GM12878 (cell line): ENCODE data around the gene ABHD14A. TPM values are rescaled to one million over a fixed set of nuclear protein-coding genes. Genes with fewer than 3 reads are reported as not detected.

ENCODE experiments used
- ATF7 ChIP-seq: fragments of 450-650 bp; IDR thresholded peaks from 2 replicates; pipeline ENCODE4 v1.6.1; 2016; ENCODE audit warnings: low read depth, mild to moderate bottlenecking
- BHLHE40 ChIP-seq, 2 experiments: fragments of 450-650 bp in 1 of 2; IDR thresholded peaks; 2 replicates each; pipeline ENCODE4 v1.6.1; 2011 to 2017; ENCODE audit warnings: low read depth in 2 of 2, borderline replicate concordance in 1 of 2, improper control_type of control experiment in 1 of 2, low read length in 1 of 2, mild to moderate bottlenecking in 1 of 2
- CBX5 ChIP-seq: sonication (generic); IDR thresholded peaks from 2 replicates; pipeline ENCODE4 v1.6.1; 2016; ENCODE audit warnings: low read depth, moderate library complexity, mild to moderate bottlenecking, inconsistent platforms
- CHD1 ChIP-seq: IDR thresholded peaks from 2 replicates; pipeline ENCODE4 v1.6.1; 2012; ENCODE audit warnings: low read depth, low read length, improper control_type of control experiment
- CREB1 ChIP-seq: IDR thresholded peaks from 2 replicates; pipeline ENCODE4 v1.6.1; 2012; ENCODE audit warnings: low read depth, mild to moderate bottlenecking, inconsistent platforms
- DPF2 ChIP-seq: fragments of 450-650 bp; IDR thresholded peaks from 2 replicates; pipeline ENCODE4 v1.6.1; 2017; ENCODE audit warnings: mild to moderate bottlenecking
- EGR1 ChIP-seq, 2 experiments: IDR thresholded peaks; 1 replicate in 1 of 2; 2 replicates in 1 of 2; pipeline ENCODE4 v1.6.1; 2011 to 2012; ENCODE audit warnings: low read depth in 2 of 2, low read length in 2 of 2, borderline replicate concordance in 1 of 2, mild to moderate bottlenecking in 1 of 2, moderate library complexity in 1 of 2
- EP300 ChIP-seq, 2 experiments: fragments of 150-350 bp in 1 of 2; IDR thresholded peaks; 2 replicates each; pipeline ENCODE4 v1.6.1; 2011 to 2012; ENCODE audit warnings: low read depth in 2 of 2, low read length in 2 of 2, borderline replicate concordance in 1 of 2, improper control_type of control experiment in 1 of 2, inconsistent platforms in 1 of 2; ENCODE audit not compliant: control insufficient read depth in 1 of 2
- FOXM1 ChIP-seq: IDR thresholded peaks from 2 replicates; pipeline ENCODE4 v1.6.1; 2012; ENCODE audit warnings: low read depth, mild to moderate bottlenecking, inconsistent platforms, low read length, moderate library complexity
- HDAC6 ChIP-seq: fragments of 200-600 bp; sonication (generic); IDR thresholded peaks from one replicate; pipeline ENCODE4 v1.8.0; 2017; ENCODE audit warnings: antibody characterized with exemption; ENCODE audit not compliant: unreplicated experiment
- IKZF1 ChIP-seq: fragments of 450-650 bp; conservative IDR thresholded peaks from 2 replicates; pipeline ENCODE4 v1.6.1; 2017; ENCODE audit warnings: antibody characterized with exemption, mild to moderate bottlenecking
- JUND ChIP-seq: IDR thresholded peaks from 2 replicates; pipeline ENCODE4 v1.6.1; 2012; ENCODE audit warnings: low read depth, mild to moderate bottlenecking, low read length, improper control_type of control experiment, moderate library complexity
- NR2F1 ChIP-seq: fragments of 450-650 bp; conservative IDR thresholded peaks from 2 replicates; pipeline ENCODE4 v1.6.1; 2017; ENCODE audit warnings: mild to moderate bottlenecking
- RAD21 ChIP-seq: IDR thresholded peaks from 2 replicates; pipeline ENCODE4 v1.6.1; 2011; ENCODE audit warnings: mild to moderate bottlenecking, low read depth, low read length, moderate library complexity; ENCODE audit not compliant: insufficient read depth
- RUNX3 ChIP-seq: IDR thresholded peaks from 2 replicates; pipeline ENCODE4 v1.6.1; 2012; ENCODE audit warnings: low read length, inconsistent platforms
- SPI1 ChIP-seq: IDR thresholded peaks from 2 replicates; pipeline ENCODE4 v1.6.1; 2011; ENCODE audit warnings: low read depth, mild to moderate bottlenecking, low read length, moderate library complexity, borderline replicate concordance; ENCODE audit not compliant: insufficient read depth
- SREBF1 ChIP-seq: IDR thresholded peaks from 2 replicates; pipeline ENCODE4 v1.6.1; 2012; ENCODE audit warnings: mild to moderate bottlenecking, low read length
- TARDBP ChIP-seq: IDR thresholded peaks from 2 replicates; pipeline ENCODE4 v1.6.1; 2016; ENCODE audit warnings: borderline replicate concordance
- TCF3 ChIP-seq: IDR thresholded peaks from 2 replicates; pipeline ENCODE4 v1.6.1; 2012; ENCODE audit warnings: low read depth, mild to moderate bottlenecking, low read length, borderline replicate concordance; ENCODE audit not compliant: insufficient read depth
- TCF7 ChIP-seq: IDR thresholded peaks from 2 replicates; pipeline ENCODE4 v1.6.1; 2014; ENCODE audit warnings: antibody characterized with exemption, borderline replicate concordance
- ZNF217 ChIP-seq: fragments of 450-650 bp; IDR thresholded peaks from 2 replicates; pipeline ENCODE4 v1.6.1; 2017; ENCODE audit warnings: antibody characterized with exemption, mild to moderate bottlenecking
- ZNF24 ChIP-seq: fragments of 450-650 bp; IDR thresholded peaks from 2 replicates; pipeline ENCODE4 v1.6.1; 2017; ENCODE audit warnings: antibody characterized with exemption, mild to moderate bottlenecking
- ZNF384 ChIP-seq: IDR thresholded peaks from 2 replicates; pipeline ENCODE4 v1.6.1; 2012; ENCODE audit warnings: low read depth, mild to moderate bottlenecking, low read length, improper control_type of control experiment, borderline replicate concordance
- polyA plus RNA-seq, 11 experiments: library from polyadenylated mRNA; depleted of rRNA in 4 of 11; unstranded in 6 of 11; stranded (reverse) in 5 of 11; fragments of >200 nt; fragmentation: Nextera tagmentation in 4 of 11; fragmentation: Illumina TruSeq in 1 of 11; extraction: Ambion mirVana in 4 of 11; extraction: Trizol in 1 of 11; gene quantifications; 1 replicate in 1 of 11; 2 replicates in 10 of 11; pipeline versions ENCODE4 v1.2.1 to v1.2.3, GENCODE V29; 2011 to 2016; ENCODE audit warnings: inconsistent platforms in 2 of 11, missing spikeins in 2 of 11, low read depth in 1 of 11
- total RNA-seq, 4 experiments: library from RNA; depleted of rRNA in 3 of 4; stranded (reverse); fragments of >200 nt in 3 of 4; fragmentation: Illumina TruSeq in 1 of 4; extraction: Trizol in 1 of 4; gene quantifications; 2 replicates each; pipeline versions ENCODE4 v1.2.1 to v1.2.3, GENCODE V29; 2013 to 2021
- TF ChIP-seq, protein P1 (sequence below): fragments of 450-650 bp; IDR thresholded peaks from 2 replicates; pipeline ENCODE4 v1.6.1; 2014; ENCODE audit warnings: mild to moderate bottlenecking
- TF ChIP-seq, protein P2 (sequence below): fragments of 450-650 bp; IDR thresholded peaks from 2 replicates; pipeline ENCODE4 v1.6.1; 2017; ENCODE audit warnings: mild to moderate bottlenecking
- TF ChIP-seq, protein P3 (sequence below): fragments of 450-650 bp; conservative IDR thresholded peaks from 2 replicates; pipeline ENCODE4 v1.6.1; 2017; ENCODE audit warnings: mild to moderate bottlenecking, moderate library complexity

ABHD14A gene
- total and polyA plus RNA-seq, 10 of the 15 experiments (the other 5 are each of a cell fraction or from before 2014, with no cell fraction given) = 1.2 to 27.0 (median 7.9) TPM

DNA sequence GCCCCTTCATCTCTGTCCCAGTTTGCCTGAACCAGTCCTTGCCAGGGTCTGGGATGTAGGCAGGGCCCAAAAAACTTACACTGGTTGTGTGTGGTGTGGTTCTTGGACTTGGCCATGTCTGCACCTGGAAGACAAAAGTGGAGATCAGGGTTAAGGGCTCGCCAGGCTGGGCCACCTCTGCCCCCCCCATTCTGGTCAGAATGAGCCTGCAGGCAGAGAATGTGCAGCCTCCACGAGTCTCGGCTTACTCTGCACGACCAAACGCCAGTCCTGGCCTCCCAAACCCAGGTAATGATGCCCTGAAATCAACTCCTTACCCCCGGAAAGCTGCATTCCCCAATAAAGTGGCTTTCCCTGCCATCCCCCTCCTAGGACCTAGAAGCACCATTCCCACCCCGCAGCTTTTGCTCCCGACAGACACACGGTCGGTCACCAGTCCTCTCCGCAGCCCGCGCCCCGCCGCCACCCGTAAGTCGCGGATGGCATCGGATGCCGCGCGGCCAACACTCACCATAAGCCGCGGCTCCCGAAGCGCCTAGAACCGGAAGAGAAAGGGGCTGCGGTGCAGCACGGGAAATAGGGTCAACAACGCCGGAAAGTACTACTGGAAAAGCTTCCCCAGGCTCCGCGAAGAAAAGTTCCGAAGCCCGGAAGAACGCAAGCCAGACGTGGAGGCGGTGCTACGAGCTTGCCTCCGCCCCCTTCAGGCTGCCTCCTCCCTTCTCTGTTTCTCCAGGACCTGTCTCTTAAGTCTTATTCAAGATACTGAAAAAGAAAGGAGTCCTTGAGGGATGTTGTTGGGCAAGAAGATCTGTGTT, 20.7 kb downstream of the ABHD14A start, which contains the start of gene RPL29 (continued):
- TF ChIP-seq EGR1 (IDR thresholded peaks at IDR 0.05; ENCODE audit: borderline replicate concordance in 1 of 2, low read depth in 2 of 2, low read length in 2 of 2) (peak in 1 of 2 experiments; percentile 67; a peak in 2 of 3 replicates), CHD1 (peak; percentile 56; the same call in 1 of the 2 replicates), FOXM1 (no peak), HDAC6 (no peak), JUND (no peak), NR2F1 (peak; percentile 56; the same call in 1 of the 2 replicates), TARDBP (peak; percentile 87), RUNX3 (peak; percentile 89), ZNF384 (no peak), BHLHE40 (IDR thresholded peaks at IDR 0.05; ENCODE audit: borderline replicate concordance in 1 of 2, low read depth in 2 of 2, low read length in 1 of 2) (peak in 1 of 2 experiments; percentile 70; a peak in 1 of 4 replicates), ZNF217 (no peak), ZNF24 (0 out of 2 replicates have a peak, but pooled peaks have one; percentile 21), IKZF1 (peak; percentile 93), EP300 (IDR thresholded peaks at IDR 0.05; ENCODE audit: borderline replicate concordance in 1 of 2, control insufficient read depth in 1 of 2, low read depth in 2 of 2, low read length in 2 of 2) (no peak), TCF7 (no peak; the same call in 1 of the 2 replicates), TCF3 (peak; percentile 55; the same call in 1 of the 2 replicates), SPI1 (no peak), DPF2 (no peak; the same call in none of the 2 replicates), CREB1 (peak; percentile 90), ATF7 (peak; percentile 37; the same call in 1 of the 2 replicates), SREBF1 (peak; percentile 89), CBX5 (no peak), RAD21 (no peak)
- TF ChIP-seq, protein P1, sequence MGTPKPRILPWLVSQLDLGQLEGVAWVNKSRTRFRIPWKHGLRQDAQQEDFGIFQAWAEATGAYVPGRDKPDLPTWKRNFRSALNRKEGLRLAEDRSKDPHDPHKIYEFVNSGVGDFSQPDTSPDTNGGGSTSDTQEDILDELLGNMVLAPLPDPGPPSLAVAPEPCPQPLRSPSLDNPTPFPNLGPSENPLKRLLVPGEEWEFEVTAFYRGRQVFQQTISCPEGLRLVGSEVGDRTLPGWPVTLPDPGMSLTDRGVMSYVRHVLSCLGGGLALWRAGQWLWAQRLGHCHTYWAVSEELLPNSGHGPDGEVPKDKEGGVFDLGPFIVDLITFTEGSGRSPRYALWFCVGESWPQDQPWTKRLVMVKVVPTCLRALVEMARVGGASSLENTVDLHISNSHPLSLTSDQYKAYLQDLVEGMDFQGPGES = peak; percentile 61
- TF ChIP-seq, protein P2, sequence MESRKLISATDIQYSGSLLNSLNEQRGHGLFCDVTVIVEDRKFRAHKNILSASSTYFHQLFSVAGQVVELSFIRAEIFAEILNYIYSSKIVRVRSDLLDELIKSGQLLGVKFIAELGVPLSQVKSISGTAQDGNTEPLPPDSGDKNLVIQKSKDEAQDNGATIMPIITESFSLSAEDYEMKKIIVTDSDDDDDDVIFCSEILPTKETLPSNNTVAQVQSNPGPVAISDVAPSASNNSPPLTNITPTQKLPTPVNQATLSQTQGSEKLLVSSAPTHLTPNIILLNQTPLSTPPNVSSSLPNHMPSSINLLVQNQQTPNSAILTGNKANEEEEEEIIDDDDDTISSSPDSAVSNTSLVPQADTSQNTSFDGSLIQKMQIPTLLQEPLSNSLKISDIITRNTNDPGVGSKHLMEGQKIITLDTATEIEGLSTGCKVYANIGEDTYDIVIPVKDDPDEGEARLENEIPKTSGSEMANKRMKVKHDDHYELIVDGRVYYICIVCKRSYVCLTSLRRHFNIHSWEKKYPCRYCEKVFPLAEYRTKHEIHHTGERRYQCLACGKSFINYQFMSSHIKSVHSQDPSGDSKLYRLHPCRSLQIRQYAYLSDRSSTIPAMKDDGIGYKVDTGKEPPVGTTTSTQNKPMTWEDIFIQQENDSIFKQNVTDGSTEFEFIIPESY = no peak; the same call in 1 of the 2 replicates
- TF ChIP-seq, protein P3, sequence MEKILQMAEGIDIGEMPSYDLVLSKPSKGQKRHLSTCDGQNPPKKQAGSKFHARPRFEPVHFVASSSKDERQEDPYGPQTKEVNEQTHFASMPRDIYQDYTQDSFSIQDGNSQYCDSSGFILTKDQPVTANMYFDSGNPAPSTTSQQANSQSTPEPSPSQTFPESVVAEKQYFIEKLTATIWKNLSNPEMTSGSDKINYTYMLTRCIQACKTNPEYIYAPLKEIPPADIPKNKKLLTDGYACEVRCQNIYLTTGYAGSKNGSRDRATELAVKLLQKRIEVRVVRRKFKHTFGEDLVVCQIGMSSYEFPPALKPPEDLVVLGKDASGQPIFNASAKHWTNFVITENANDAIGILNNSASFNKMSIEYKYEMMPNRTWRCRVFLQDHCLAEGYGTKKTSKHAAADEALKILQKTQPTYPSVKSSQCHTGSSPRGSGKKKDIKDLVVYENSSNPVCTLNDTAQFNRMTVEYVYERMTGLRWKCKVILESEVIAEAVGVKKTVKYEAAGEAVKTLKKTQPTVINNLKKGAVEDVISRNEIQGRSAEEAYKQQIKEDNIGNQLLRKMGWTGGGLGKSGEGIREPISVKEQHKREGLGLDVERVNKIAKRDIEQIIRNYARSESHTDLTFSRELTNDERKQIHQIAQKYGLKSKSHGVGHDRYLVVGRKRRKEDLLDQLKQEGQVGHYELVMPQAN = peak; percentile 36; the same call in 1 of the 2 replicates
